Measurements from ENCODE around the gene PI4KB.

- no peak for TF ChIP-seq CTCF (IDR thresholded peaks at IDR 0.05)
- TF ChIP-seq POLR2AphosphoS5 (IDR thresholded peaks at IDR 0.05): no peak
- no peak for TF ChIP-seq POLR2A (IDR thresholded peaks at IDR 0.05)
- no peak for TF ChIP-seq EP300 (IDR thresholded peaks at IDR 0.05; ENCODE audit: low read depth)
Observed at GRCh38 chr1:151315565-151316235, 11.5 kb downstream of the PI4KB start.

Data from transverse colon (tissue), 4 donors.